Right atrium auricular region (tissue), 2 donors: ENCODE data around the gene EPYC. TPM values are rescaled to one million over a fixed set of nuclear protein-coding genes. Genes with fewer than 3 reads are reported as not detected.

Experiments
- DNase-seq: peaks from one replicate; pipeline ENCODE4 v3.0.0-alpha.2; 2019; ENCODE audit warnings: low spot score
- H3K27ac ChIP-seq, 2 donors: fragments of 200-600 bp; sonication (generic); 1 replicate in 1 of 2; 2 replicates in 1 of 2; pipeline ENCODE4 v1.5.1; 2016 to 2019
- H3K27me3 ChIP-seq, 2 donors: fragments of 200-600 bp; sonication (generic); one replicate each; pipeline versions ENCODE4 v1.5.1 to v1.6.0; 2017 to 2019
- H3K36me3 ChIP-seq: fragments of 200-600 bp; sonication (generic); one replicate; pipeline ENCODE4 v1.5.1; 2016
- H3K4me1 ChIP-seq, 2 donors: fragments of 200-600 bp; sonication (generic); one replicate each; pipeline versions ENCODE4 v1.5.1 to v1.6.0; 2017 to 2019
- H3K4me3 ChIP-seq, 2 donors: fragments of 200-600 bp; sonication (generic); 1 replicate in 1 of 2; 2 replicates in 1 of 2; pipeline ENCODE4 v1.5.1; 2017 to 2019; ENCODE audit warnings: mild to moderate bottlenecking in 1 of 2, moderate library complexity in 1 of 2
- H3K9me3 ChIP-seq, 2 donors: fragments of 200-600 bp; sonication (generic); one replicate each; pipeline ENCODE4 v1.5.1; 2019
- total RNA-seq, 2 donors: library from RNA; depleted of rRNA; stranded (reverse); fragments of >200 nt; gene quantifications; one replicate each; pipeline ENCODE4 v1.1.0, GENCODE V29; 2016
- TF ChIP-seq, protein P1 (sequence below), 2 donors: fragments of 200-600 bp; sonication (generic); IDR thresholded peaks; one replicate each; pipeline ENCODE4 v1.5.1; 2019; ENCODE audit warnings: antibody characterized with exemption in 2 of 2

EPYC gene
- total RNA-seq, 2 donors from 2014 or later, result not detected

DNA sequence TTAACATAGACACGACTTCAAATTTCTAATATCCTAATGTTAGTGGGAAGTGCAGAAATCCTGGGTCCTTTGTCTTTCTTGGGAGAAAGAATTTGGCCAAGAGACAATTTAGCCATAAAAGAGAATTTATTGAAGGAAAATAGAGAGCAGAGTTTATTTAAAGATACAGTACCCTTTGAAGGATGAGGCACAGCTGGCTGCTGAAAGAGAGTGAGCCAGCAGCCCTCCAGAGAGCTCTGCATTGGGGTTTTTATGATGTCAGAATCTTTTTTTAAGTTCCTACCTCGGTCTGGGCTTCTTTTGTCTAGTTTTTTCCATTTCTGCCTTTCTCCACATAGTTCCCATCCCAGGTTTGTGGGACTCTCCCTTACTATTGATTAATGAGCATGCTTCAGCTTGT lies 87.3 kb downstream of the EPYC start:
- H3K27ac ChIP-seq, result no peak overlapping the region
- H3K36me3 ChIP-seq, result no peaks in the 10 kb centered on the region
- DNase-seq, result no peak
- H3K27me3 ChIP-seq, result no peaks in the 10 kb centered on the region
- no peaks in the 10 kb centered on the region for H3K4me1 ChIP-seq
- TF ChIP-seq, protein P1, sequence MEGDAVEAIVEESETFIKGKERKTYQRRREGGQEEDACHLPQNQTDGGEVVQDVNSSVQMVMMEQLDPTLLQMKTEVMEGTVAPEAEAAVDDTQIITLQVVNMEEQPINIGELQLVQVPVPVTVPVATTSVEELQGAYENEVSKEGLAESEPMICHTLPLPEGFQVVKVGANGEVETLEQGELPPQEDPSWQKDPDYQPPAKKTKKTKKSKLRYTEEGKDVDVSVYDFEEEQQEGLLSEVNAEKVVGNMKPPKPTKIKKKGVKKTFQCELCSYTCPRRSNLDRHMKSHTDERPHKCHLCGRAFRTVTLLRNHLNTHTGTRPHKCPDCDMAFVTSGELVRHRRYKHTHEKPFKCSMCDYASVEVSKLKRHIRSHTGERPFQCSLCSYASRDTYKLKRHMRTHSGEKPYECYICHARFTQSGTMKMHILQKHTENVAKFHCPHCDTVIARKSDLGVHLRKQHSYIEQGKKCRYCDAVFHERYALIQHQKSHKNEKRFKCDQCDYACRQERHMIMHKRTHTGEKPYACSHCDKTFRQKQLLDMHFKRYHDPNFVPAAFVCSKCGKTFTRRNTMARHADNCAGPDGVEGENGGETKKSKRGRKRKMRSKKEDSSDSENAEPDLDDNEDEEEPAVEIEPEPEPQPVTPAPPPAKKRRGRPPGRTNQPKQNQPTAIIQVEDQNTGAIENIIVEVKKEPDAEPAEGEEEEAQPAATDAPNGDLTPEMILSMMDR (IDR thresholded peaks at IDR 0.05), result no peak
- no peak overlapping the region for H3K4me3 ChIP-seq
- H3K9me3 ChIP-seq, result no peaks in the 10 kb centered on the region

DNA sequence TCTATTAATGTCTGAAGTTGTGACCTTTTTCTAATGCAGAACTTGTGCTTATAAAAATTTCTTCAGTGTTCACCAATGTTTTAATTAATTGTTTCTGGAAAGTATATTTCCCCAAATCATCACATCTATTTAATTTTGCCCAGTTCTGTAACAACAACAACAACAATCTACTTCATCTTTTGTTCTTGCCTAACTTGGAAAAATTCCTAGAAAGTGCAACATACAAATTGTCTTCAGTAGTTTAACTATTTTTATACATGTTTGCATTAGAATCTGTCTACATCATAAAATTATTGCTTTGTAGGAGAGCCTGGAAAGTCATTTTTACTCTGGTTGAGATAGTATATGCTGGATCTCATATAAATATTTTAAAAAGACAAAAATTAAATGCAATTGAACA lies 88.3 kb downstream of the EPYC start:
- TF ChIP-seq, protein P1 (IDR thresholded peaks at IDR 0.05), result no peak

DNA sequence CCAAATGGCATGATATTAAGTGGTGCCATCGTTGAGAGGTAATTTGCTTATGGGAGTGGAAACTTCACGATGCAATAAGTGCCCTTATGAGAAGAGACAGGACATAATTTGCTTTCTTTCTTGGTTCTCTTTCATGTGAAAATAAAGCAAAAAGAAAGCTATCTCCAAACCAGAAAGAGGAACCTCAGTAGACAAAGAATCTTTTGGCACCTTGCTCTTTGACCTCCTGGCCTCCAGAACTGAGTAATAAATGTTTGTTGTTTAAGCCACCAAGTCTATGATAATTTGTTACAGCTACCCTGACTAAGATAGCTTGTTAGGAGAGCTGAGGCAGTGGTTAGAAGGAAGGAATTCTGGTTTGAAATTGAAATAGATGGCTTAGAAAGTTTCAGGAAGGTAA lies 89.4 kb downstream of the EPYC start:
- H3K9me3 ChIP-seq, result no peaks in the 10 kb centered on the region
- TF ChIP-seq, protein P1 (IDR thresholded peaks at IDR 0.05), result no peak
- no peaks in the 10 kb centered on the region for H3K4me1 ChIP-seq
- no peak overlapping the region for H3K27ac ChIP-seq
- no peak for DNase-seq
- no peaks in the 10 kb centered on the region for H3K36me3 ChIP-seq
- H3K27me3 ChIP-seq, result no peaks in the 10 kb centered on the region
- no peak overlapping the region for H3K4me3 ChIP-seq

More for the DNA sequence above, 88.3 kb downstream of the EPYC start:
- Histone ChIP-seq H3K36me3 (no peaks in the 10 kb centered on the region), H3K27ac (no peak overlapping the region), H3K27me3 (no peaks in the 10 kb centered on the region), H3K4me1 (no peaks in the 10 kb centered on the region), H3K9me3 (no peaks in the 10 kb centered on the region), H3K4me3 (no peak overlapping the region)
- DNase-seq, result no peak

Other genes starting within 250 kb of the EPYC start
- gene CCER1, start 49.8 kb downstream of the EPYC start, total RNA-seq, result not detected
- gene KERA, start 53.1 kb upstream of the EPYC start, total RNA-seq, result not detected
- gene LUM, start 106.5 kb upstream of the EPYC start, total RNA-seq, result 100 to 1,000 TPM; 130 to 196 TPM
- 1,000 to 10,000 TPM in 1 of 2 donors, 100 to 1,000 TPM in 1; 994 to 1,906 TPM for gene DCN, start 177.8 kb upstream of the EPYC start, total RNA-seq